ENCODE measurements around the gene SOCS3.

DNA sequence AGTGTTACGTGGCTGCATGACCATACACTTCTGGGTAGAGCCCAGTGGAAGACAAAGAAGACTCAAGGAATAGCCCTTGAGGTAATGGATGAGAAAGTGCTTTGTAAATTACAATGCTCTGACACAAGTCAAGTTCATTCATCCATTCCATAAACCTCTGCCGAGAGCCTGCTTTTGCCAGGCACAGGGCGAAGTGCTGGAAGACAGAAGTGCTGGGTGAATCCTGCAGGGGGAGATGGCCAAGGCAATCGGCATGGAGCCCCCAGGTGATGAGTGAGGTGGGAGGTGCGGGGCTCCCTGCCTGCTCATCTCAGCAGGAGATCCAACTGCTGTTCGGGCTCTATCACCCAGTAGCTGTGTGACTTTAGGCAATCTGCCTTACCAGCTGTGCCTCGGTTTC lies 2.8 kb upstream of the SOCS3 start:
- TF ChIP-seq EZH2 (IDR thresholded peaks at IDR 0.05; ENCODE audit: insufficient read depth, low read length) = no peak
- TF ChIP-seq, protein P1, sequence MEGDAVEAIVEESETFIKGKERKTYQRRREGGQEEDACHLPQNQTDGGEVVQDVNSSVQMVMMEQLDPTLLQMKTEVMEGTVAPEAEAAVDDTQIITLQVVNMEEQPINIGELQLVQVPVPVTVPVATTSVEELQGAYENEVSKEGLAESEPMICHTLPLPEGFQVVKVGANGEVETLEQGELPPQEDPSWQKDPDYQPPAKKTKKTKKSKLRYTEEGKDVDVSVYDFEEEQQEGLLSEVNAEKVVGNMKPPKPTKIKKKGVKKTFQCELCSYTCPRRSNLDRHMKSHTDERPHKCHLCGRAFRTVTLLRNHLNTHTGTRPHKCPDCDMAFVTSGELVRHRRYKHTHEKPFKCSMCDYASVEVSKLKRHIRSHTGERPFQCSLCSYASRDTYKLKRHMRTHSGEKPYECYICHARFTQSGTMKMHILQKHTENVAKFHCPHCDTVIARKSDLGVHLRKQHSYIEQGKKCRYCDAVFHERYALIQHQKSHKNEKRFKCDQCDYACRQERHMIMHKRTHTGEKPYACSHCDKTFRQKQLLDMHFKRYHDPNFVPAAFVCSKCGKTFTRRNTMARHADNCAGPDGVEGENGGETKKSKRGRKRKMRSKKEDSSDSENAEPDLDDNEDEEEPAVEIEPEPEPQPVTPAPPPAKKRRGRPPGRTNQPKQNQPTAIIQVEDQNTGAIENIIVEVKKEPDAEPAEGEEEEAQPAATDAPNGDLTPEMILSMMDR (IDR thresholded peaks at IDR 0.05; ENCODE audit: insufficient read depth, low read depth, low read length) = peak; percentile 10

Measured in astrocyte (in vitro differentiated cells and primary cell).